Measurements from ENCODE around the gene WDFY4. TPM values are rescaled to one million over a fixed set of nuclear protein-coding genes. Genes with fewer than 3 reads are reported as not detected.

WDFY4 gene
- polyA plus RNA-seq, 1 donor from 2014 or later = not detected

DNA sequence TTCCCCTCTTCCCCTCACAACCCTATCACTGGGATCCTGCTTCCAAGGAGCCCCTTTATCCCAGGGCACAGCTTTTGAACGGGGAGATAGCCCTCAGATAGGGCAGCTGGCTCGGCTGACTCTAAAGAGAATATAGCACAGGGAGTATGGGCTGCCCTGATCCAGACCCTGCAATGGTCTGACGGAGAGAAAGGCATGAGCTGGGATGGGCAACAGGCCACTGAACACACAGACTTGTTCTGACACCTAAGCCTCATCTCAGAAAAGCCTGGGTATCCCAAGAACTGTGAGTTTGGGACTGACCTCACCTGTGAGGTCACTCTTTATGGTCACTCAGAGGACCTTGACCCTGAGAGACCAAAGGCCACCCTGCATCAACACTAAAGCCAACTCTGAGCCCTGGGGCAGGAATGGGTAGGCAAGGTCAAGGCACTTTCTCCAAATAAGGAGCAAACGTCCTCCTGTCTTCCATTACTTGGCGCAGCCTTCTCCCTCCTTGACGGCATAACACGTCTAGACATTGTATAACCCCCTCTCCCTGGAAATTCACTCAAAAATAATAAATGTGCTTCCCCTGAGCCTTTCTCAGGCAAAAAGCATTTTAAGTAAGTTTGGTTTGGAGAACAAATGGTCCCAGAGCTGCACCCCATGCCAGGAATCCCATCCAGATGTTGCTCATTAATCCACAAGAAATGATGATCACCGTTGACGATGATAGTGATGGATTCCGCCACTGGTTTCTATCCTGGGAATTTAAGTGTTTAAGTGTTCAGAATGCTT is 263.2 kb downstream of the WDFY4 start:
- no peak overlapping the region for H3K27ac ChIP-seq (ENCODE audit: low read length)
- no peak for TF ChIP-seq EP300 (conservative IDR thresholded peaks at IDR 0.05; ENCODE audit: poor library complexity, severe bottlenecking)
- TF ChIP-seq RAD21 (conservative IDR thresholded peaks at IDR 0.05) = no peak
- TF ChIP-seq, protein P1, sequence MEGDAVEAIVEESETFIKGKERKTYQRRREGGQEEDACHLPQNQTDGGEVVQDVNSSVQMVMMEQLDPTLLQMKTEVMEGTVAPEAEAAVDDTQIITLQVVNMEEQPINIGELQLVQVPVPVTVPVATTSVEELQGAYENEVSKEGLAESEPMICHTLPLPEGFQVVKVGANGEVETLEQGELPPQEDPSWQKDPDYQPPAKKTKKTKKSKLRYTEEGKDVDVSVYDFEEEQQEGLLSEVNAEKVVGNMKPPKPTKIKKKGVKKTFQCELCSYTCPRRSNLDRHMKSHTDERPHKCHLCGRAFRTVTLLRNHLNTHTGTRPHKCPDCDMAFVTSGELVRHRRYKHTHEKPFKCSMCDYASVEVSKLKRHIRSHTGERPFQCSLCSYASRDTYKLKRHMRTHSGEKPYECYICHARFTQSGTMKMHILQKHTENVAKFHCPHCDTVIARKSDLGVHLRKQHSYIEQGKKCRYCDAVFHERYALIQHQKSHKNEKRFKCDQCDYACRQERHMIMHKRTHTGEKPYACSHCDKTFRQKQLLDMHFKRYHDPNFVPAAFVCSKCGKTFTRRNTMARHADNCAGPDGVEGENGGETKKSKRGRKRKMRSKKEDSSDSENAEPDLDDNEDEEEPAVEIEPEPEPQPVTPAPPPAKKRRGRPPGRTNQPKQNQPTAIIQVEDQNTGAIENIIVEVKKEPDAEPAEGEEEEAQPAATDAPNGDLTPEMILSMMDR (IDR thresholded peaks at IDR 0.05; ENCODE audit: poor library complexity, severe bottlenecking) = no peak
- TF ChIP-seq, protein P2, sequence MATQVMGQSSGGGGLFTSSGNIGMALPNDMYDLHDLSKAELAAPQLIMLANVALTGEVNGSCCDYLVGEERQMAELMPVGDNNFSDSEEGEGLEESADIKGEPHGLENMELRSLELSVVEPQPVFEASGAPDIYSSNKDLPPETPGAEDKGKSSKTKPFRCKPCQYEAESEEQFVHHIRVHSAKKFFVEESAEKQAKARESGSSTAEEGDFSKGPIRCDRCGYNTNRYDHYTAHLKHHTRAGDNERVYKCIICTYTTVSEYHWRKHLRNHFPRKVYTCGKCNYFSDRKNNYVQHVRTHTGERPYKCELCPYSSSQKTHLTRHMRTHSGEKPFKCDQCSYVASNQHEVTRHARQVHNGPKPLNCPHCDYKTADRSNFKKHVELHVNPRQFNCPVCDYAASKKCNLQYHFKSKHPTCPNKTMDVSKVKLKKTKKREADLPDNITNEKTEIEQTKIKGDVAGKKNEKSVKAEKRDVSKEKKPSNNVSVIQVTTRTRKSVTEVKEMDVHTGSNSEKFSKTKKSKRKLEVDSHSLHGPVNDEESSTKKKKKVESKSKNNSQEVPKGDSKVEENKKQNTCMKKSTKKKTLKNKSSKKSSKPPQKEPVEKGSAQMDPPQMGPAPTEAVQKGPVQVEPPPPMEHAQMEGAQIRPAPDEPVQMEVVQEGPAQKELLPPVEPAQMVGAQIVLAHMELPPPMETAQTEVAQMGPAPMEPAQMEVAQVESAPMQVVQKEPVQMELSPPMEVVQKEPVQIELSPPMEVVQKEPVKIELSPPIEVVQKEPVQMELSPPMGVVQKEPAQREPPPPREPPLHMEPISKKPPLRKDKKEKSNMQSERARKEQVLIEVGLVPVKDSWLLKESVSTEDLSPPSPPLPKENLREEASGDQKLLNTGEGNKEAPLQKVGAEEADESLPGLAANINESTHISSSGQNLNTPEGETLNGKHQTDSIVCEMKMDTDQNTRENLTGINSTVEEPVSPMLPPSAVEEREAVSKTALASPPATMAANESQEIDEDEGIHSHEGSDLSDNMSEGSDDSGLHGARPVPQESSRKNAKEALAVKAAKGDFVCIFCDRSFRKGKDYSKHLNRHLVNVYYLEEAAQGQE (IDR thresholded peaks at IDR 0.05; ENCODE audit: borderline replicate concordance) = no peak
- no peak for TF ChIP-seq POLR2AphosphoS5 (IDR thresholded peaks at IDR 0.05)
- no peaks in the 10 kb centered on the region for H3K79me2 ChIP-seq (replicated peaks; ENCODE audit: insufficient read depth, low read length)
- H4K20me1 ChIP-seq (ENCODE audit: insufficient read depth) = no peaks in the 10 kb centered on the region
- no peak overlapping the region for H3K4me3 ChIP-seq (ENCODE audit: low read length)
- no peaks in the 10 kb centered on the region for H3K9me3 ChIP-seq (ENCODE audit: low read length)
- H3K4me2 ChIP-seq (ENCODE audit: low read length) = no peak overlapping the region
- no peak overlapping the region for H3K9ac ChIP-seq (ENCODE audit: low read length)
- no peaks in the 10 kb centered on the region for H3K27me3 ChIP-seq (ENCODE audit: insufficient read depth, low read depth, low read length)
- H3K9me2 ChIP-seq (ENCODE audit: insufficient read depth, low read length) = no peaks in the 10 kb centered on the region
- no peaks in the 10 kb centered on the region for H3F3A ChIP-seq (ENCODE audit: insufficient read depth, low read length, poor library complexity, severe bottlenecking)
- H2AFZ ChIP-seq (ENCODE audit: low read depth, low read length) = no peak overlapping the region
- H3K36me3 ChIP-seq (ENCODE audit: insufficient read depth, low read length) = no peaks in the 10 kb centered on the region

DNA sequence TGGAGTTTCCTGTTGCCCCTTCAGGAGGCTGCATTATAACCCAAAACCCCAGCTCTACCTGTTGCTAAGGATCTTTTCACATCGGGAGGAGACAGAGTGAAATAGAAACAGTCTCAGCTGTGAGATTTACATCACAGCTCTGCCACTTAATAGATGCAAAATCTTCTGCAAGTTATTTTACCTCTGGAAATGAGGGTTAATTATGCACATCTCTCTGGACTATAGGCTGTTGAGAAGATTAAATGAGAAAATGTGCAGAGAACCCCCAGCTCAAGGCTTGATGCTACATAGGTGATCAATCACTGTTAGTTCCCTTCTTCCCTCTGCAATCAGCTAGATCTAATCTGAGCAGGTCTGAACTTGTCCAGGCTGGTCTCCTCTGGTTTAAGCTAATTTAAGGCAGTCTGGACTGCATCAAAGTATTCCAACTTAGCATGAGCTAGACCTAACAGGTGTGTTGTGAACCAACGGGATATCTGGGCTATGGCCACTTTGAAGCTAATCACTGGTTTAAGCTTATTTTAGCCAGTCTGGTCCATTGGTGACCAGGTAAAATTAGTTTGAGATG is 263.9 kb downstream of the WDFY4 start:
- TF ChIP-seq EZH2 (IDR thresholded peaks at IDR 0.05; ENCODE audit: borderline replicate concordance, insufficient read depth, low read length, poor library complexity, severe bottlenecking) = no peak
- TF ChIP-seq, protein P1 (IDR thresholded peaks at IDR 0.05; ENCODE audit: poor library complexity, severe bottlenecking) = no peak
- TF ChIP-seq SMC3 (conservative IDR thresholded peaks at IDR 0.05; ENCODE audit: poor library complexity) = no peak
- TF ChIP-seq TAF1 (IDR thresholded peaks at IDR 0.05; ENCODE audit: low read depth) = no peak
- no peak for TF ChIP-seq POLR2AphosphoS5 (IDR thresholded peaks at IDR 0.05)
- TF ChIP-seq RAD21 (conservative IDR thresholded peaks at IDR 0.05) = no peak
- no peak for TF ChIP-seq MXI1 (conservative IDR thresholded peaks at IDR 0.05; ENCODE audit: poor library complexity, severe bottlenecking)
- no peak for TF ChIP-seq EP300 (conservative IDR thresholded peaks at IDR 0.05; ENCODE audit: poor library complexity, severe bottlenecking)
- TF ChIP-seq, protein P2 (IDR thresholded peaks at IDR 0.05; ENCODE audit: borderline replicate concordance) = no peak
- no peaks in the 10 kb centered on the region for H3K27me3 ChIP-seq (ENCODE audit: insufficient read depth, low read depth, low read length)
- H3K36me3 ChIP-seq (ENCODE audit: insufficient read depth, low read length) = no peaks in the 10 kb centered on the region
- no peak overlapping the region for H3K4me2 ChIP-seq (ENCODE audit: low read length)
- H3K9me2 ChIP-seq (ENCODE audit: insufficient read depth, low read length) = no peaks in the 10 kb centered on the region
- no peak overlapping the region for H2AFZ ChIP-seq (ENCODE audit: low read depth, low read length)
- H3K79me2 ChIP-seq (replicated peaks; ENCODE audit: insufficient read depth, low read length) = no peaks in the 10 kb centered on the region
- H4K20me1 ChIP-seq (ENCODE audit: insufficient read depth) = no peaks in the 10 kb centered on the region
- no peaks in the 10 kb centered on the region for H3K9me3 ChIP-seq (ENCODE audit: low read length)
- H3K27ac ChIP-seq (ENCODE audit: low read length) = no peak overlapping the region
- no peak overlapping the region for H3K4me3 ChIP-seq (ENCODE audit: low read length)
- no peaks in the 10 kb centered on the region for H3F3A ChIP-seq (ENCODE audit: insufficient read depth, low read length, poor library complexity, severe bottlenecking)
- no peak overlapping the region for H3K9ac ChIP-seq (ENCODE audit: low read length)
